GM19397 (cell line): ENCODE measurements around the gene ASB8.
A peak's percentile ranks its signal among the peaks of the same experiment; 100 is the strongest.
"Not testable (repeated sequence)": the region's sequence is repeated elsewhere in the genome, so short reads cannot be mapped to it uniquely, and the experiment has no call there.

Experiments used
- ATAC-seq: cut with Tn5 transposase; IDR thresholded peaks from one replicate; pipeline ENCODE4 v1.9.1; 2021; ENCODE audit warnings: mild to moderate bottlenecking, moderate library complexity; ENCODE audit not compliant: unreplicated experiment

ASB8 gene

DNA sequence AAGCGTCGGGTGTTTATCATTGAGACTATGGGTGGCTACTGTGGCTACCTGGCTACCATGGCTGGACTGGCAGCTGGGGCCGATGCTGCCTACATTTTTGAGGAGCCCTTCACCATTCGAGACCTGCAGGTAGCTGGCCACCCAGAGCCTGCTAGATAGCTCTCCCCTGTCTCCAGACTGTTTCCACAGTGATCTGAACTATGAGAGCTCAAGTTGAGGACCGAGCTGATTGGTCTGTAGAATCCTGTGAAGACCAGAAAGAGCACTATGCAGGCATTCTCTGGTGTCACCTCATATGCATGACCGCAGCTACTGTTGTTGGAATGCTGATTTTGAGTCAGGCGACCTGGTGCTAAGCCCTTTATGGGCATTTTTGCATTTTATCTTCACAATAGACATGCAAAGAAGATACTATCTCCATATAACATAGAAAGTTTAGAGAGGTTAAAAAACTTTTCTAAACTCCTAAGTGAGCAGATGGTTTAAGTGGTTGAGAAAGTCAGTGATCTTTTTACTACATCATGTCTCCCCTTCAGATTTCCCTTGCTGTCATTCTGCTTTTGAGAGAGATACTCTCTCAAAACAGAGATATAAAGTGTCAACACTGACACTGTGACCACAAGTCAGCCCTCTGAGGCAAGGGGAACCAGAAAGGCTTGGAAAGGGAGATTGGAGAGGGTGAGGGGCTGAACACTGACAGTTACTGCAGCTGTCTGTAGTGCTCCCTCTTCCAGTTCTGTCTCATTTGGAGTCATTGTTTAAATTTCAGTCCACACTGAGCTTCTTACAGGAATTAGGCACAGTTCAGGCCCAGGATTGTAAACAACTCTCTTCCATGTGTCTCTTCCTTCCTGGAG, 14.3 kb downstream of the ASB8 start:
- ATAC-seq, result no peak

DNA sequence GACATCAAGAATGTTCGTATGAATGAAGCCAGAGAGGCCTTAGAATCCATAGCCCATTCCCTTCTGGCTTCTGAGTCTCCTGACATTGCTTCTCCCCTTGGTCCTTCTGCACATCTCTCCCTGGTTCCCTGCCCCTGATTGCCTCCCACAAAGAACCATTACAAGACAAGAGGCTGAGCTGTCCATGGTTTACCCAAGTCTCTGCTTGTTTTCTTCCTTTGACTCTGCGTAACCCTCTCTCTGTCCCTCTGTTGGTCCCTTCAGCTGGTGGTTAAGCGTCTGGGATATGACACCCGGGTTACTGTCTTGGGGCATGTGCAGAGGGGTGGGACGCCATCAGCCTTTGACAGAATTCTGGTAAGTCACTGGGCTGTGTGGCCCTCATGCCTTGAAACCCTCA, 22.3 kb downstream of the ASB8 start:
- ATAC-seq, result no peak

DNA sequence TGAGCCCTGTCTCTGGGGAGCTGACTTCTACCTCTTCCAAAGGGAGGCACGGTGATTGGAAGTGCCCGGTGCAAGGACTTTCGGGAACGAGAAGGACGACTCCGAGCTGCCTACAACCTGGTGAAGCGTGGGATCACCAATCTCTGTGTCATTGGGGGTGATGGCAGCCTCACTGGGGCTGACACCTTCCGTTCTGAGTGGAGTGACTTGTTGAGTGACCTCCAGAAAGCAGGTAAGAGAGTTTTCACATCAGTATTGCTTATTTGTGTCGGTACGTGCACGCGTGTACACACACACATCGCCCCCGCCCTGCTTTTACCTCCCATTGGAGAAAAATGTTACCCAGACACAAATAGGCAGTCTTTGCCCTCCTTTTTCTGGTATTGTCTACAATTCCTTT, 24.5 kb downstream of the ASB8 start:
- no peak for ATAC-seq

DNA sequence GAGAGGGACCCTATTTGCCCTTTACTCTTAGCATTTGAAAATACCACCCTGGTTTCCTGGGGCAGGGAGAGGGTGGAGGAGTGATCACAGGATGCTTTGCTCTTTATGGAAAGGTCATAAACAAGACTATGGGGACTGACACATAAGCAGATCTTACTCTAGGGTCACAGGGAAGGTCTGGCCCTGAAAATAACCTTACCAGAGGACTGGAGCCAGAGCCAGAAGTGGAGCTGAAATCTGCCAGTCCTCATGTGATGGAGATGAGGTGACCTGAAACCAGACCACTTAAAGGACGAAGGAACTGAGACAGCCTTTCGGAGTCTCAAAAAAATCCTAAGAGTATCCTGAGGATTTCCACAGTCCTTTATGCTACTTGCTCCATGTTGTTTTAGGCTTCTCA, 25.8 kb downstream of the ASB8 start:
- ATAC-seq, result no peak

DNA sequence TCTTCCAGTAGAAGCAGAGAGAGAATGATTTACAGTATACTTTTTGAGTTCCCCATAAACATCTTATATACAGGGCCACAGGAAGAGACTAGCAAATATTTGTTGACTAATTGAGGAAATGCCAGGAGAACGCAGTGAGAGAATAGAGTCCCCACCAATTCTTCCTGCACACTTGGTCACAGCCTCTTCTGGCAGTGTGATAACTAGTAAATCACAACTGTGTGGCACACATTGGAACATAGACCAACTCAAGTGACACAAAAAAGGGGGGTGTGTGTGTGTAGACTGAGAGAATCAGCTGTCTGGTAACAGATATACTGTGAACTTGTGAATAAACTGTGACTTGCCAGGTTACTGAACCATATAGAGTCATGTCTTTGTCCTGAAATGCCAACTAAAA, 27.9 kb downstream of the ASB8 start:
- ATAC-seq, result no peak

DNA sequence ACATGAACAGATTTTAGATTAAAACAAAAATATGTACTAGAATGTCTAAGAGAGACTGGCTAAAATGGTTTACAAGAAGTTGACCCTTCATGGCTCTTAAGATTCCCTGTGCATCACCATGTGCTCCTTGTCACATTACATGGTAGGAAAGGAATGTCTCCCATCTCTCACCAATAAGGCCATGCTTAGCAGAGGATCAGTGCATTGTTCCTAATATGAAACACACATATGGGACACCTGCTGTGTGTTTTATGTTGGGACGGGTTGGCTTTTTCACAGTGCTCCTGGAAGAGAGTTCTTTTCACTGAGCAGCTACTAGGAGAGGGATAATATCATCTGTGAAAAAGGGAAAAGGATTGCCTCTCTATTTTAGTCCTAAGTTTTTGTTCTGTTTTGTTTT, 28.5 kb downstream of the ASB8 start:
- ATAC-seq, result no peak

DNA sequence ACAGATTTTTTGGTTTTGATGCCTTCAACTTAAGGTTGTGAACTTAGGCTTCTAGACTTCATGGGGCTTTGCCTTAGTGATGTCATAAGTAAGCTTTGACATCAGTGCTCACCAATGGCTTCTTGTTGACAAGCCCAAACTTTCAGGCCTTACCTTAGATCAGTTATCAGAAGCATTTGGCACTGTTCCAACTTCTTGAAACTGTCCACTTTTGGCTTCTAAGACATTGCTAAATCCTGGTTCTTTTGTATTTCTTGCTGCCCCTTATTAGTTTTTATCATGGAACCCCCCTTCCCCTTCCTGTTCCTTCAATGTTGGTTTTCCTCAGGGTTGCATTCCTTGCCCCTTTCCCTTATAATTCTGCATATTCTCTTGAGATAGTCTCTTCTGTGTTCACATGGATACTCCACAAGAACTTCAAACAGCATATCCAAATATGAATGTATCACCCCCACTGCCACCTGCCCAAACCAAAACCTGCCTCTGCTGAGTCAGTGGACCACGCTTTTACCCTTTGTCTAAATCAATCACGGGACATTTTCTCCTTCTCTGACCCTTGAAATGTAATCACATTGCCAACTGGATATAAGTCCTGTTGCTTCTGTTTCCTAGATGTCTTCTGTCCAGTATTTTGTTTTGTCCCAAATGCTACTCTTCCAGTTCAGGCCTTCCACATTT, 30.2 kb downstream of the ASB8 start:
- ATAC-seq, result no peak

DNA sequence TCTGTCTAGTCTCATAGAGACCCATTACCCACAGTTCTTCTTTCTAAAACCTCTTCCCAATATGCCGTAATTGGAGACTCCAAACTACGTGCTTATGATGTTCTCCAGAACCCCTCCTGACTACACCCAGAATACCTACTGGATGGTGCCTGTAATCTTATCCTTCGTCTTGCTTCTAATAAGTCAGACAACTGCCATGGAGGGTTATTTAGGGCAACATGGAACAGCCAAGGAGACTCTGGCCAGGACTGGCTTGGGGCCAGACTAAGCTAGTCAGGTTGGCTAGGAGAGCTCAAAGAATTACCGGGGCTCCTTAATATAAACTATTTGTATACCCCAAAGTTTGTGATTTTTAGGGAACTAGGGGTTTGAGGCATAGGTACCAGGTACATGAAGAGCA, 31.3 kb downstream of the ASB8 start:
- no peak for ATAC-seq

DNA sequence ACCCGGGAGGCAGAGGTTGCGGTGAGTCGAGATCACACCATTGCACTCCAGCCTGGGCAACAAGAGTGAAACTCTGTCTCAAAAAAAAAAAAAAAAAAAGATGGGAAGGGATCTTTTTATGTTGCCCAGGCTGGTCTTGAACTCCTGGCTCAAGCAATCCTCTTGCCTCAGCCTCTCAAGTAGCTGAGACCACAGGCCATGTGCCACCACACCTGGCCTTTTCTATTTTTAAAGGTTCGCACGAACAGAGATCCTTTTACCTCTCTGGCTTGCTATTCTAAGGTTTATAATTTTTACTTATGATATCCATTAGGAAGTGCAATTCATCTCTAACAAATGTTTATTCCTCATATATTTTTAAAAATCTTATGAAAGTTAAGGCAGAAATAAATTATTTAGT, 31.8 kb downstream of the ASB8 start:
- not testable (repeated sequence) for ATAC-seq

DNA sequence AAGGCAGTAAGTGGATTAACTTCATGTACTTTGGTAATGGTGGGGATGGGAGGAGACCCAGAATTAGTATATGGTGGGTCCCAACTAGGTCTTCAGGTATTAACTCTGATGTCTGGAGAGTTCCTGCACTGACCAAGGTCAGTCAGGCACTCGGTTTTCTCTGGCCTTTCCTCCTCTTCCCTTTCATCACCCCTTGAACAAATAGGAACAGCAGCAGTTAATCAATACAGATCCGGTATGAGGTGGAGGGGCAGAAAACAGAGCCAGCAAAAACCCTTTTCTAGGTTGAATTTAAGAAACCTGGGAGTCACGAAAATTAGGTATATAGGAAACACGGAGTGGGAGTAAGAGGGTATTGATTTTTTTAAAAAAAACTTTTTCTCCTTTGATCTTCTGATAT, 34.1 kb downstream of the ASB8 start:
- no peak for ATAC-seq

DNA sequence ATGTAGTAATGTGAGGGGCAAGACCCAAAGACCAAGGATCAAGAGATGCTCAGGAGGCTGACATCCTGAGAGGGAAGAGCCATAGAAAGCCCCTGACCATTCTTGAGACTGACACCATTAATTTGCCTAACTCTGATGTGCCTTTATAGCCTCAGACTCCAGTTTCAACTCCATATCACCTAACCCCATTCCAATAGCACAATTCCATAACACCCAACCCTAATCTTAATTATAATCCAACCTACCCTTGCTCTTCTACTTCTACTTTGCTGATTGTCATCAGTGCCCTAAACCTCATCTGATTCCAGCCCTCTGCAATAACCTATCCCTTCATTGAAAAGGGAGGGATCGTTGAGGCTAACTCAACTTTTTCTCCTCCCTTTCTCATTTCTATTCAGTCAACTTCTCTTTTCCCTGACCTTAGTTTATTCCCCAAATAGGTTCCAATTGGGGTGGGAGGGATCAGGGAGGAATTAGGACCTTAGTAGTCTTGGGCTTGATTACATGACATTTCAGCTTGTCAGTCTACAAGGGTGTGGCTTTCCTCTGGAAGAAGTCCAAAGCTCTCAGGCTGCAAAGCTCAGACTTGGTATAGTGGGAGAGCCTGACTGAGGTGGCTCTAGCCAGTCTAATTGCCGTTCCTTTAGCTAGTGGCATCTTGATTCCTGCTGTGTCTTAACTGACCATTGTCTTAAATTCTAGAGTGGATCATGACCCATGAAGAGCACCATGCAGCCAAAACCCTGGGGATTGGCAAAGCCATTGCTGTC, 35.1 kb downstream of the ASB8 start:
- no peak for ATAC-seq

DNA sequence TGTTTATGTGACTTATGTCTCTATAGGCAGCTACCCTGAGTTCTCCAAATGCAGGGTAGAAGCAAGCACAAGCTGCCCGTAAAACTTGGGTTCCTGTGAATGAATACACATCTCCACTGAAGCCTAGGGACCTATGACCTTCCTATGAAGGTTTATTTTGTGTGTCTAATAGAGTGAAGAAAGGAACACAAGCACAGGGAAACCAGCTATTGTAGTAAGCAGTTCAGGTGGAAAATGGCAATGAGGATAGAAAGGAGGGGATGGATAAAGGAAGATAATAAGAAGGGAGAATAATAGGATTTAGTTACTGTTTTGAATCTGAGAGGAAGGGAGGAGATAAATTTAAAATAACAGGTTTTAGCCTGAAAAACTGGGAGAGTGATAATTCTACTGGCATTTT, 35.8 kb downstream of the ASB8 start:
- ATAC-seq, result no peak

DNA sequence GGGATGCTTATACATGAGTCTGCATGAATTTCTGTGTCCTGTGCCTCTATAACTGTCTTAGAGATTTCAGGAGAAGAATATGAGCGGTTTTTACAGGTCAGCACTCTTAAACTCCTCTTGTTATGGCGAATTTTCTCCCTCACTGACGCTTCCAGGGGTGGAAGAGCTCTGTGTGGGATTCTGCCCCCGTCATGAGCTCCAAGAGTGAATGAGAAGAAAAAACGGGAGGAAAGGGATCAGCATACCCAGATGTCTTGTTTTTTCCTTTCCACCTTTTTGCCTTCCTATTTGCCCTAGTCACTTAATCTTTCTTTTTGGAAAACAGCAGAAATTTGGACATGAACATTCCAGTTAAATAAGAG, 37.5 kb downstream of the ASB8 start:
- ATAC-seq, result no peak

DNA sequence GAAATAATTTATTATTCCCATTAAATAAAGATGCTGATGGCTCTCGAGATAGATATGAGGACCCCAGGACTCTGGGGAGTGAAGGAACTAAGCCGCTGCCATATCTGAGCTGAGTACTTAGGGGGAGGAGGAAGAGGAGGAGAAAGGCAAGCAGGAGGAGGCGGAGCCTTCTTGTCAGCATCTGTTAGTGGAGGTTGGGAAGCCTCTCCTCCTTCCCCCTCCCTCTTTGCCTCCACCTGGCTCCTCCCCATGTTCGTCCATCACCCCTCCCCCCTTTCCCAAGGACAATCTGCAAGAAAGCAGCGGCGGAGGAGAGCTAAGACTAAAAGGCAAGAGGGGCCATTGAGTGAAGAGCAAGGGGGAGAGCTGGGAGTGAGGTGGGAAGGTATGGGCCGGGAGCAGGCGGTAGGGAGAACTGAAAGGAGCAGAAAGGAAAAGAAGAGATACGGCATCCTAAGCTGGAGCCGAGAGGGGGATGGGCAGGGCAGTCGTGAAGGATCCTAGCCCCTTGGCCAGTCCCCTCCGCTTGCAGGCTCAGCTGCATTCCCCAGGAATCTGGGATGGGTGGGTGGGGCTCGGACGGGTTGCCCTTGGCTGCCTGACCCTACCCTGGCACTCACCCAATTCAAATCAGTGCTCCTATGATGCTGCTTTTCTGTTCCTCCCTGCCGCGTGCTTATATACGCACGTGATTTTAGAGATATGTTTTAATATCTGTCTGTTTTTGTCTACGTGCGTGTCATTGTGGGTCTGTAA, 38.1 kb downstream of the ASB8 start, which contains the start of gene PFKM:
Gene PFKM, plus strand, starts transcription at position 287 of the 756 bp plus-strand sequence. CDS start 3,411 bp downstream, outside the sequence.
- ATAC-seq, result peak; percentile 100

DNA sequence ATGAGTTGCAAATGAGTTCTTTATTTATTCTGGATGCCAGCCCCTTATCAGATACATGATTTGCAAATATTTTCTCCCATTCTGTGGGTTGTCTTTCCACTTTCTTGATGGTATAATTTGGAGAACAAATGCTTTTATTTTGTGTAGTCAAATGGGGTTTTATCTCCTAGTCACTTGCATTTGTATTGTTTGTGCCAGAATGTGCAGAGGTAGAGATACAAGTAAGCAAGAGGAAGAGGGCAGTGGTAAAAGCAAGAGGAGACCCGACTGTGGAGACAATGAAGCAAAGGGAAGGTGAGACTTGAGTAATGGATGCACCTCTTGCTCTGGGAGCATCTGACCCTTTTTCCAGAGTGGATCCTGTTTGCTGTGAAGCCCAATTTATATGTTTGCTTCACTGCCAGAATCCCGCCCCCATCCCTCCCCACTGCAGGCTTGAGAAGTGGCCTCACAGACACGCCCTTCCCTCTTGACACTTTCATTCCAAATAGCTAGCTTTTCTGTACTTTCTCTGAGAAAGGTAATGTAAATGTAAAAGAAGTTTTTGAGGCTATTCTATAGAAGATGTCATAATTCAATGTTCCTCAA, 38.9 kb downstream of the ASB8 start:
- ATAC-seq, result no peak

DNA sequence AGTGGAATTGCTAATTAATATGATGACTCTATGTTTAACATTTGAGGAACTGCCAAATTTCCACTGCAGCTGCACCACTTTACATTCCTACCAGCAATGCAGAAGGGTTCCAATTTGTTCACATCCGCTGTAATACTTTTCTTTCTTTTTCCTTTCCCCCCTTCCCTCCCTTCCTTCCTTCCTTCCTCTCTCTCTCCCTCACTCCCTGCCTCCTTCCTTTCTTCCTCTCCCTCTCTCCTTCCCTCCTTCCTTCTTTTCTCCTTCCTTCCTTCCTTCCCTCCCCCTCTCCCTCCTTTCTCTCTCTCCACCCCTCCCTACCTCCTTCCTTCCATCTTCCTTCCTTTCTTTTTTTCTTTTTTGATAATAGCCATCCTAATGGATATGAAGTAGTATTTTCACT, 41.4 kb downstream of the ASB8 start:
- ATAC-seq, result no peak

DNA sequence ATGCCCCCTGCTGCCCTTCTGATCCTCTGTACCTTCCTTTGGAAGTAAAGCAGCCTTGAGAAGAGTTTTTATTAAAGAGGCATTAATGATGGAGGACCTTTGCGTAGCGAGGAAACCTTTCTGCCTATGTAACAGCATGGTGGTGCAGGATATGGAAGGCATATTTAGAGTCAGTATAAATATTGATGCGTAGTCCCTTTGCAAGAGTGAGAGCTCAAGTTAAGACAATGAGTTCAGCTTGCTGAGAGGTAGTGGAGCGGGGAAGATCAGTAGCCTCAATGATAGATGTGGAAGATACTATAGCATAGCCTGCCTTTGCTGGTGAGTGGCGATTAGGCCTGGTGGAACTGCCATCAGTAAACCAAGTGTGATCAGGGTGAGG, 46.0 kb downstream of the ASB8 start:
- not testable (repeated sequence) for ATAC-seq

DNA sequence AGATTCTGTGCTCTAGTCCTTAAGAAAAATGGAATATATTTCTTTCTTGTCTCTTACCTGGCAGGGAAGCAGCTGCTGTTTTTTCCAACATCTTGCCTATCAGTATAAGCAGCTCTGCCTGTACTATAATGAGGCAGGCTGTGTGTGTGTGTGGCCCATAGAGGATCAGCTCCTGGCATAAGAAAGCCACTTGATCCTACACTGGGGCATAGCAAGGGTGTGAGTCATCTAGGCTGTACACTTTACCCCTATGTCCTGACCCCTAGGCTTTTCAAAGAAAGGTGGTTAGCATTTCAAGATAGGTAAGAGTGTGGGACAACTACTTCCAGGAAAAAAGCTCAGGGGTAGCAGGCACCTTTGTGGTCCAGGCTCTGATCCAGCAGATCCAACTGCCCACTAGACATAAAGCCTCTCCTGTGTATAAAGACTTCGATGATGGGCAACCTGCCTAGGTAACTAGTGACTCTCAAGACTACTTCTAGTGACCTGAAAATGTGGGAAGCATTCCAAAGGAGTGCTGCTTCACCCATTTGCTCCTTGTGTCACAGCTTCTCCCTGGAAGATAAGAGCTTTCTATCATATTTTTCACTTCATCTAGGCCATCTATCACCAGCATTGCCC, 46.5 kb downstream of the ASB8 start:
- ATAC-seq, result no peak

DNA sequence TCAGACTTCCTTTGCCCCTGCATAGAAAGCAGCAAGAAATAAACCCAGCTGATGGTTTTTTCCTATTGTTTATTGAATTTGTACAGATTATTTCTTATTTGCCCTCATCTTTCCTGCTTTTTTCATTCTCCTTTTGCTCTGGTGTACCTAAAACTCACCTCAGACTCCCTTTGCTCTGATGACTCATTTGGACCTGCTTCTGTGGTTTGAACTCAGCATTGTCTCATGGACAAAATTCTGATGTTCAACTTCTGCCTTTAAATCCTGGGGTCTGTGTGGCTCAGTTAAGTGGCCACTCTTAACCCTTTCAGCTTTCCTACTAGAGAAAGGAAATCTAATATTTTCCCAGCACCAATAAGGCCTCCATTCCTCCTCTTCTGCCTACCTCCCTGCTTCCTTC, 47.9 kb downstream of the ASB8 start:
- ATAC-seq, result no peak
